DOHH2 (cell line): Measurements from ENCODE around the gene MXRA7.

Experiments
- H3F3A ChIP-seq: fragments of 200-600 bp; sonication (generic), shearing (Covaris generic); 2 replicates; pipeline ENCODE4 v1.6.0; 2016; ENCODE audit warnings: antibody characterized with exemption, mild to moderate bottlenecking; ENCODE audit not compliant: control insufficient read depth, insufficient read depth
- H3K27ac ChIP-seq: fragments of 200-600 bp; sonication (generic); 2 replicates; pipeline ENCODE4 v1.5.1; 2014; ENCODE audit warnings: low read depth, mild to moderate bottlenecking, low read length, moderate library complexity
- H3K27me3 ChIP-seq: fragments of 200-600 bp; sonication (generic); 2 replicates; pipeline ENCODE4 v1.6.1; 2014; ENCODE audit warnings: mild to moderate bottlenecking, low read length, mixed read lengths; ENCODE audit not compliant: control insufficient read depth
- H3K36me3 ChIP-seq: fragments of 200-600 bp; sonication (generic); 2 replicates; pipeline ENCODE4 v1.6.1; 2014; ENCODE audit warnings: mild to moderate bottlenecking, low read length, moderate library complexity, mixed read lengths; ENCODE audit not compliant: control insufficient read depth
- H3K4me1 ChIP-seq: fragments of 200-600 bp; sonication (generic); 2 replicates; pipeline ENCODE4 v1.6.1; 2014; ENCODE audit warnings: mild to moderate bottlenecking, low read length, mixed read lengths; ENCODE audit not compliant: control insufficient read depth
- H3K4me2 ChIP-seq: fragments of 200-600 bp; sonication (generic); 2 replicates; pipeline ENCODE4 v1.6.0; 2014; ENCODE audit warnings: mild to moderate bottlenecking, low read length, moderate library complexity
- H3K4me3 ChIP-seq: fragments of 200-600 bp; sonication (generic); 2 replicates; pipeline ENCODE4 v1.5.1; 2014; ENCODE audit warnings: mild to moderate bottlenecking, low read length, mixed read lengths
- H3K79me2 ChIP-seq: fragments of 200-600 bp; sonication (generic); 2 replicates; pipeline ENCODE4 v1.6.1; 2014; ENCODE audit warnings: mild to moderate bottlenecking, low read length, mixed read lengths; ENCODE audit not compliant: control insufficient read depth
- H3K9me2 ChIP-seq: fragments of 200-600 bp; sonication (generic); replicated peaks from 2 replicates; pipeline ENCODE4 v1.6.1; 2014; ENCODE audit warnings: mild to moderate bottlenecking, low read length, mixed read lengths; ENCODE audit not compliant: control insufficient read depth
- H3K9me3 ChIP-seq: fragments of 200-600 bp; sonication (generic); 2 replicates; pipeline ENCODE4 v1.6.1; 2014; ENCODE audit warnings: antibody characterized with exemption, low read length, mixed read lengths; ENCODE audit not compliant: control insufficient read depth, insufficient read depth
- H4K20me1 ChIP-seq: fragments of 200-600 bp; sonication (generic); 2 replicates; pipeline ENCODE4 v1.6.0; 2014; ENCODE audit warnings: low read depth, mild to moderate bottlenecking, antibody characterized with exemption, low read length, moderate library complexity; ENCODE audit not compliant: control insufficient read depth, insufficient read depth
- EZH2phosphoT487 ChIP-seq: fragments of 200-600 bp; sonication (generic); IDR thresholded peaks from 2 replicates; pipeline ENCODE4 v1.6.1; 2017; ENCODE audit warnings: borderline replicate concordance, mild to moderate bottlenecking, antibody characterized with exemption, low read length, moderate library complexity, mixed read lengths
- TF ChIP-seq, protein P1 (sequence below): fragments of 200-600 bp; sonication (generic); IDR thresholded peaks from one replicate; pipeline ENCODE4 v1.5.1; 2014; ENCODE audit warnings: antibody characterized with exemption, mild to moderate bottlenecking, low read depth, low read length; ENCODE audit not compliant: poor library complexity, severe bottlenecking

Gene MXRA7

DNA sequence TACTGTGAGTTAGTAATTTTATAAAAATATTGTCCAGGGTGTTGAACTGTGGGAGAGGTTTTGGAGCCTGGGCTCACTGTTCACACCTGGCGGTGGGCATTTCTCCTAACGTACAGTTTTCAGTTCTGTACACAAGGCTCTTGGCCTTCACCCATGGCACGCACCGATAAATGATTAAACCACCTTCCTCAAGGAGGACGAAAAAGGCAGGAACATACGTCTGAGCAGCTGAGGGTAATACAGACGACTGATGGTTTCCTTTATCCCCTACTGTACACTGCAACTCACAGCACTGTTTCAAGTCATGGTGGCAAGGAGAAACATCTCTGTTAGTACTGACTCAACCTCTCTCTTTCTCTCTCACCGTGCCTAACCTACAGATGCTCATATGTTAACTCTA lies 65.8 kb downstream of the MXRA7 start:
- TF ChIP-seq, protein P1, sequence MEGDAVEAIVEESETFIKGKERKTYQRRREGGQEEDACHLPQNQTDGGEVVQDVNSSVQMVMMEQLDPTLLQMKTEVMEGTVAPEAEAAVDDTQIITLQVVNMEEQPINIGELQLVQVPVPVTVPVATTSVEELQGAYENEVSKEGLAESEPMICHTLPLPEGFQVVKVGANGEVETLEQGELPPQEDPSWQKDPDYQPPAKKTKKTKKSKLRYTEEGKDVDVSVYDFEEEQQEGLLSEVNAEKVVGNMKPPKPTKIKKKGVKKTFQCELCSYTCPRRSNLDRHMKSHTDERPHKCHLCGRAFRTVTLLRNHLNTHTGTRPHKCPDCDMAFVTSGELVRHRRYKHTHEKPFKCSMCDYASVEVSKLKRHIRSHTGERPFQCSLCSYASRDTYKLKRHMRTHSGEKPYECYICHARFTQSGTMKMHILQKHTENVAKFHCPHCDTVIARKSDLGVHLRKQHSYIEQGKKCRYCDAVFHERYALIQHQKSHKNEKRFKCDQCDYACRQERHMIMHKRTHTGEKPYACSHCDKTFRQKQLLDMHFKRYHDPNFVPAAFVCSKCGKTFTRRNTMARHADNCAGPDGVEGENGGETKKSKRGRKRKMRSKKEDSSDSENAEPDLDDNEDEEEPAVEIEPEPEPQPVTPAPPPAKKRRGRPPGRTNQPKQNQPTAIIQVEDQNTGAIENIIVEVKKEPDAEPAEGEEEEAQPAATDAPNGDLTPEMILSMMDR = no peak
- no peak for TF ChIP-seq EZH2phosphoT487
- Histone ChIP-seq H3K9me3 (no peaks in the 10 kb centered on the region; the same call in 1 of the 2 replicates), H3K9me2 (no peaks in the 10 kb centered on the region), H3K4me3 (no peak overlapping the region), H3K27ac (no peak overlapping the region), H3K4me1 (no peaks in the 10 kb centered on the region), H3K4me2 (no peak overlapping the region), H3K36me3 (no peaks in the 10 kb centered on the region), H3K79me2 (no peaks in the 10 kb centered on the region), H3K27me3 (peaks cover 19% of the 10 kb centered on the region), H3F3A (no peaks in the 10 kb centered on the region), H4K20me1 (no peaks in the 10 kb centered on the region)

DNA sequence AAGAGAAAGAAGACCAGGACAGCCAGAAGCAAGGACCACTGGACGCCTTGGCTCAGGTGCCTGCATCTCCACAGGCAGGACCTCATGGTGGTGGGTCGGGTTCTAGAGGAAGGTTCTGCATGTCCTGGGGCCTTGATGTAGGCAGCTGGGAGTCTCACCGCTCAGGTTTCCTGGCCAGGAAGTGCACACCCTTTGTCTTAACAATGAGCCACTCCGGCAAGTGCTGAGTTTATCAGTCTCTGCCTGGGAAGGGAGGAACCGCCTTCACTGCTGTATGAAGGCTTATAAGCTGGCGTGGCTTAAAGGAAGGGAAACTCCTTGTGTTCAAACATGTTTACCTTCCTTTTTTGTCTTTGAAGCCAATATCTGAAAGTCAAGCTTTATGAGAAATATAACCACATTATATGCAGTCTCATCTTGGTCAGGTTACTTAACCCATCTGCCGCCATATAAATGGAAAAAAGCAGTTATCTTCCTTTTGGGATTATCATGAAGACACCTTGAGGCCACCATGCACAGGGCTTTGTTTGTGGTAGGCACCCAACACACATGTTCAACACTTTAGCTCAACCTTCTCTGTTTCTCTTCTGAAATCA lies 67.1 kb downstream of the MXRA7 start, which contains the start of gene ST6GALNAC1:
Gene ST6GALNAC1 (minus strand): TSS at position 205 of the 596 bp plus-strand sequence. CDS start 119 bp downstream, at position 86.
- no peak for TF ChIP-seq EZH2phosphoT487
- TF ChIP-seq, protein P1 = no peak

DNA sequence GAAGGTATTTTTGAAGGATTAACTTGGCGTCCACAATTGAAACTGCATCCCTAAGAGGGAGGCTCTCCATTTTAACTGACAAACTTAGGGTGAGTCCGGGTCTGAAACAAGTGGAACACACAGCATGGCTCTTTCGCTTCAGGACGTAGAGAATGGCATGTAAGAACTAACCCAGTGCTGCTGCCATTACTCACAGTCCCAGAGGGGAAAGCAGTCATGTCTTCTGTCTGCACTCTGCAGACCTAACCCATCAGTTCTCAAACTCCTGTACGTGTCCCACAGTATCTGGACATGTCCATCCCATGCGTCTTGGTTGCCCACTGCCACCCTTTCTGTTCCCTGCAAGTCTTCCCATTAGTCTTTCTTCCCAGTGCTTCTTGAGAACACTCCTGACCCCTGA lies 67.8 kb downstream of the MXRA7 start:
- H3K4me2 ChIP-seq = no peak overlapping the region
- TF ChIP-seq, protein P1 = no peak
- TF ChIP-seq EZH2phosphoT487 = no peak
- H3K9me3 ChIP-seq = no peaks in the 10 kb centered on the region; the same call in 1 of the 2 replicates
- H3K9me2 ChIP-seq = no peaks in the 10 kb centered on the region
- H3K27ac ChIP-seq = no peak overlapping the region
- H3K79me2 ChIP-seq = no peaks in the 10 kb centered on the region
- peaks cover 19% of the 10 kb centered on the region for H3K27me3 ChIP-seq
- H4K20me1 ChIP-seq = no peaks in the 10 kb centered on the region
- no peaks in the 10 kb centered on the region for H3K4me1 ChIP-seq
- no peaks in the 10 kb centered on the region for H3F3A ChIP-seq
- no peak overlapping the region for H3K4me3 ChIP-seq
- no peaks in the 10 kb centered on the region for H3K36me3 ChIP-seq

More for the DNA sequence above, 67.1 kb downstream of the MXRA7 start, which contains the start of gene ST6GALNAC1:
- Histone ChIP-seq H3K36me3 (no peaks in the 10 kb centered on the region), H4K20me1 (no peaks in the 10 kb centered on the region), H3F3A (no peaks in the 10 kb centered on the region), H3K4me3 (no peak within 1 kb of the TSS), H3K4me1 (no peaks in the 10 kb centered on the region), H3K4me2 (no peak within 1 kb of the TSS), H3K9me2 (no peaks in the 10 kb centered on the region), H3K27me3 (peaks cover 19% of the 10 kb centered on the region), H3K79me2 (no peaks in the 10 kb centered on the region), H3K27ac (no peak within 1 kb of the TSS), H3K9me3 (no peaks in the 10 kb centered on the region; the same call in 1 of the 2 replicates)
